SK-N-SH (cell line): ENCODE results near the gene ZBTB7A. TPM values are rescaled to one million over a fixed set of nuclear protein-coding genes. Genes with fewer than 3 reads are reported as not detected.

Experiments used
- CTCF ChIA-PET: fragments of 300-600, 350-600 bp; formaldehyde crosslinking; extraction: SDS; loops from one replicate; lab custom pipeline; 2021; lab: Yijun Ruan, JAX
- POLR2A ChIA-PET: fragments of 350-600 bp; sonication (Branson Sonifier 250); formaldehyde crosslinking; extraction: SDS; loops from one replicate; lab custom pipeline; 2020; ENCODE audit warnings: antibody characterized with exemption, inconsistent platforms; lab: Yijun Ruan, JAX
- DNase-seq: peaks from one replicate; pipeline ENCODE4 v3.0.0; 2012
- H2AFZ ChIP-seq: fragments of 200-600 bp; sonication (generic); 2 replicates; pipeline ENCODE4 v1.8.1; 2016; ENCODE audit warnings: antibody characterized with exemption, mild to moderate bottlenecking, low read depth
- H3F3A ChIP-seq: fragments of 200-600 bp; sonication (generic); replicated peaks from 2 replicates; pipeline ENCODE3; 2016; ENCODE audit warnings: antibody characterized with exemption, mild to moderate bottlenecking; ENCODE audit not compliant: insufficient read depth
- H3K27ac ChIP-seq, 2 experiments: fragments of 200-500 bp in 1 of 2; fragments of 200-600 bp in 1 of 2; sonication (Bioruptor generic) in 1 of 2; sonication (generic), shearing (Covaris generic) in 1 of 2; 2 replicates each; pipeline versions ENCODE4 v1.5.1 to v1.6.1; 2014 to 2016; ENCODE audit warnings: low read depth in 2 of 2, inconsistent platforms in 1 of 2, low read length in 1 of 2, mild to moderate bottlenecking in 1 of 2, mixed read lengths in 1 of 2
- H3K27me3 ChIP-seq: fragments of 200-600 bp; sonication (generic), shearing (Covaris generic); 2 replicates; pipeline ENCODE4 v1.6.1; 2016; ENCODE audit warnings: mixed run types; ENCODE audit not compliant: insufficient read depth
- H3K36me3 ChIP-seq, 2 experiments: fragments of 200-500 bp in 1 of 2; fragments of 200-600 bp in 1 of 2; sonication (Bioruptor generic) in 1 of 2; sonication (generic) in 1 of 2; replicated peaks in 1 of 2; 2 replicates each; pipeline versions ENCODE3 to v1.5.1; 2014 to 2016; ENCODE audit warnings: low read length in 1 of 2, mild to moderate bottlenecking in 1 of 2; ENCODE audit not compliant: insufficient read depth in 2 of 2, control insufficient read depth in 1 of 2
- H3K4me1 ChIP-seq, 2 experiments: fragments of 200-500 bp in 1 of 2; fragments of 200-600 bp in 1 of 2; sonication (Bioruptor generic) in 1 of 2; sonication (generic), shearing (Covaris generic) in 1 of 2; 2 replicates each; pipeline versions ENCODE4 v1.5.1 to v1.6.1; 2014 to 2016; ENCODE audit warnings: low read depth in 1 of 2, low read length in 1 of 2, mixed run types in 1 of 2; ENCODE audit not compliant: insufficient read depth in 2 of 2, control insufficient read depth in 1 of 2
- H3K4me2 ChIP-seq: fragments of 200-600 bp; sonication (generic), shearing (Covaris generic); 2 replicates; pipeline ENCODE4 v1.6.1; 2017; ENCODE audit warnings: mixed run types
- H3K4me3 ChIP-seq, 2 experiments: fragments of 200-500 bp in 1 of 2; fragments of 200-600 bp in 1 of 2; sonication (Bioruptor generic) in 1 of 2; sonication (generic), shearing (Covaris generic) in 1 of 2; 2 replicates each; pipeline versions ENCODE4 v1.5.1 to v1.8.1; 2014 to 2016; ENCODE audit warnings: low read depth in 2 of 2, inconsistent platforms in 1 of 2, low read length in 1 of 2, mild to moderate bottlenecking in 1 of 2, mixed read lengths in 1 of 2, moderate library complexity in 1 of 2
- H3K79me2 ChIP-seq: fragments of 200-600 bp; sonication (generic); 2 replicates; pipeline ENCODE4 v1.8.1; 2017; ENCODE audit warnings: mild to moderate bottlenecking; ENCODE audit not compliant: insufficient read depth
- H3K9ac ChIP-seq: fragments of 200-600 bp; sonication (generic); 2 replicates; pipeline ENCODE4 v1.6.1; 2017; ENCODE audit warnings: mixed run types
- H3K9me2 ChIP-seq: fragments of 200-600 bp; sonication (generic); 2 replicates; pipeline ENCODE4 v1.6.1; 2017; ENCODE audit warnings: mixed run types
- H3K9me3 ChIP-seq: fragments of 200-600 bp; sonication (generic); 2 replicates; pipeline ENCODE4 v1.6.1; 2017; ENCODE audit warnings: mixed run types, mild to moderate bottlenecking, moderate library complexity
- H4K20me1 ChIP-seq: fragments of 200-600 bp; sonication (generic); 2 replicates; pipeline ENCODE4 v1.6.1; 2017; ENCODE audit warnings: mild to moderate bottlenecking, mixed run types; ENCODE audit not compliant: insufficient read depth
- CTCF ChIP-seq: fragments of 200-600 bp; sonication (generic); IDR thresholded peaks from 2 replicates; pipeline ENCODE4 v1.6.1; 2017; ENCODE audit warnings: antibody characterized with exemption, mild to moderate bottlenecking, moderate library complexity
- ELF1 ChIP-seq: IDR thresholded peaks from 2 replicates; pipeline ENCODE4 v1.4.0; 2012
- EZH2phosphoT487 ChIP-seq: fragments of 200-600 bp; sonication (generic); IDR thresholded peaks from 2 replicates; pipeline ENCODE4 v1.6.1; 2017; ENCODE audit warnings: low read depth, mixed run types, mild to moderate bottlenecking, antibody characterized with exemption, moderate library complexity, borderline replicate concordance
- GABPA ChIP-seq: IDR thresholded peaks from 2 replicates; pipeline ENCODE4 v1.4.0; 2012; ENCODE audit warnings: low read depth, mild to moderate bottlenecking
- MEF2A ChIP-seq: IDR thresholded peaks from 2 replicates; pipeline ENCODE4 v1.4.0; 2012; ENCODE audit warnings: low read depth, borderline replicate concordance
- NFIC ChIP-seq: IDR thresholded peaks from 2 replicates; pipeline ENCODE4 v1.4.0; 2012; ENCODE audit warnings: borderline replicate concordance
- PBX3 ChIP-seq: IDR thresholded peaks from 2 replicates; pipeline ENCODE4; 2012
- SIN3A ChIP-seq: IDR thresholded peaks from 2 replicates; pipeline ENCODE4 v1.6.1; 2012; ENCODE audit warnings: low read depth, mild to moderate bottlenecking, low read length, moderate library complexity, borderline replicate concordance
- SMC3 ChIP-seq: IDR thresholded peaks from 2 replicates; pipeline ENCODE4 v1.6.1; 2012; ENCODE audit warnings: low read depth, low read length, improper control_type of control experiment
- TAF1 ChIP-seq: IDR thresholded peaks from 2 replicates; pipeline ENCODE4 v1.6.1; 2012; ENCODE audit warnings: low read depth, mild to moderate bottlenecking, low read length, moderate library complexity, borderline replicate concordance
- TCF12 ChIP-seq: IDR thresholded peaks from 2 replicates; pipeline ENCODE4 v1.4.0; 2012
- YY1 ChIP-seq: IDR thresholded peaks from 2 replicates; pipeline ENCODE4 v1.4.0; 2012; ENCODE audit warnings: low read depth, mild to moderate bottlenecking
- WGBS: methylation state at CpG from one replicate; pipeline ENCODE4 v1.1.6; 2017; ENCODE audit warnings: low lambda C conversion rate; 5-methylcytosine and 5-hydroxymethylcytosine counted together
- polyA plus RNA-seq, 3 experiments: library from polyadenylated mRNA; depleted of rRNA; stranded (reverse); fragments of >200 nt; gene quantifications; 2 replicates each; pipeline ENCODE4 v1.2.3, GENCODE V29; 2012

The ZBTB7A gene
- polyA plus RNA-seq, 1 of the 3 experiments (the other 2 are of a cell fraction): 7.4 TPM

- no peak for TF ChIP-seq TAF1
- no peak for TF ChIP-seq TCF12
- no peak for TF ChIP-seq SIN3A
- TF ChIP-seq CTCF: no peak
- no peak for TF ChIP-seq MEF2A
- TF ChIP-seq SMC3: no peak
- no peak for TF ChIP-seq EZH2phosphoT487
- TF ChIP-seq NFIC: no peak
- no peak for TF ChIP-seq ELF1
- no peak for TF ChIP-seq PBX3
Observed at GRCh38 chr19:4102339-4103079, 35.8 kb upstream of the ZBTB7A start (continued).

- Histone ChIP-seq H3K79me2 (no peaks in the 10 kb centered on the region), H2AFZ (no peak overlapping the region), H4K20me1 (no peaks in the 10 kb centered on the region), H3K9me3 (no peaks in the 10 kb centered on the region), H3K9me2 (no peaks in the 10 kb centered on the region), H3K36me3 (peaks cover 2 to 37% of the 10 kb centered on the region in 2 experiments), H3K4me3 (no peak overlapping the region), H3K4me1 (no peaks in the 10 kb centered on the region), H3K27ac (no peak overlapping the region), H3K27me3 (no peaks in the 10 kb centered on the region), H3K4me2 (no peak overlapping the region), H3F3A (peaks cover 3% of the 10 kb centered on the region), H3K9ac (no peak overlapping the region)
- WGBS: 93% methylated on average over 3 of the region's 10 CpGs
- CTCF ChIA-PET: interaction anchor here (1.1 kb wide), 1 partner anchor 114 kb away, joined by 3 read pairs; no protein-coding TSS in a partner anchor
- POLR2A ChIA-PET: interaction anchor here (0.7 to 1.1 kb wide), 2 partner anchors 9 to 116 kb away, joined by 3 read pairs; partner anchors contain the start of gene EEF2
- no peak for DNase-seq
- TF ChIP-seq GABPA (no peak), PBX3 (no peak), YY1 (no peak), TAF1 (no peak), MEF2A (no peak)
Observed at GRCh38 chr19:4101496-4101770, 34.7 kb upstream of the ZBTB7A start.
